ENCODE results near the gene PHC2.

DNA sequence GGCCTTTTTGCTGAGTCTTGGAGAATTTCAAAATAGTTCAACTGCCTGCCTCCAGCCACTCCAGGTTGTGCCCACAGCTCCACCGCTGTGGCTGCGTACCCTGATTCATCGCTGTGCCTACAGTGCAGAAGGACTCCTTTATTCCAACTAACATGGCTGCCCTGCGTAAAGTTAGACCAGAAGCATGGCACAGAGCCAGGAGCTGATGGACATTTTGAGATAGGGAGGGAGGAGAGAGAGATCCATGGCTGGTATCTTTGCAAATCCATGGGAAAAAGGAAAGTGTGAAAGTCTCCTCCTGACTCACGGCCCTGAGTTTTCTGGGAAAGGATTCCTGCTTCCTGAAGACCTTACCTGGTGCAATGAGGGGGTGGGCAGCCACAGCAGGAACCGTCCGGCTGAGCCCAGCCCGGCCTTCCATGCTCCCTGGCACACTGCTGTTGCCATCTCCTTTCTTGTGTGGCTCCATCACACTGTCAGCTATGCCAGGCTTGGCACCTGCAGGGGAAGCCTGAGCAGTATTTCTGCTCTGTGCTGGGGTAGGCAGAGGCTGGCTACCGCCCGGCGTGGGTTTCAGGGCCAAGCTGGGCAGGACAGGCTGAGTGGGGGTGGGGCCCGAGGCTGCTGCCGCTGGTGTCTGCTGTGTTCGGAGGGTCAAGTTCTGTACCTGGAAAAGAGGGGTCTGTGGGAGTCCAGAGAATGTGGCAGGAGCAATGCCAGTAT is 64.0 kb downstream of the PHC2 start:
- TF ChIP-seq, protein P1, sequence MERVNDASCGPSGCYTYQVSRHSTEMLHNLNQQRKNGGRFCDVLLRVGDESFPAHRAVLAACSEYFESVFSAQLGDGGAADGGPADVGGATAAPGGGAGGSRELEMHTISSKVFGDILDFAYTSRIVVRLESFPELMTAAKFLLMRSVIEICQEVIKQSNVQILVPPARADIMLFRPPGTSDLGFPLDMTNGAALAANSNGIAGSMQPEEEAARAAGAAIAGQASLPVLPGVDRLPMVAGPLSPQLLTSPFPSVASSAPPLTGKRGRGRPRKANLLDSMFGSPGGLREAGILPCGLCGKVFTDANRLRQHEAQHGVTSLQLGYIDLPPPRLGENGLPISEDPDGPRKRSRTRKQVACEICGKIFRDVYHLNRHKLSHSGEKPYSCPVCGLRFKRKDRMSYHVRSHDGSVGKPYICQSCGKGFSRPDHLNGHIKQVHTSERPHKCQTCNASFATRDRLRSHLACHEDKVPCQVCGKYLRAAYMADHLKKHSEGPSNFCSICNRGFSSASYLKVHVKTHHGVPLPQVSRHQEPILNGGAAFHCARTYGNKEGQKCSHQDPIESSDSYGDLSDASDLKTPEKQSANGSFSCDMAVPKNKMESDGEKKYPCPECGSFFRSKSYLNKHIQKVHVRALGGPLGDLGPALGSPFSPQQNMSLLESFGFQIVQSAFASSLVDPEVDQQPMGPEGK (CRISPR knock-in tag; IDR thresholded peaks at IDR 0.05; ENCODE audit: borderline replicate concordance) = no peak
- TF ChIP-seq TOX (CRISPR knock-in tag; IDR thresholded peaks at IDR 0.05; ENCODE audit: borderline replicate concordance) = no peak
- TF ChIP-seq BACH2 (CRISPR knock-in tag; IDR thresholded peaks at IDR 0.05; ENCODE audit: borderline replicate concordance) = no peak
